GM18951 (cell line): Measurements from ENCODE around the gene ZNF366.

Experiments
- POLR2A ChIP-seq: IDR thresholded peaks from 4 replicates; pipeline ENCODE4 v1.6.1; 2011; ENCODE audit warnings: mild to moderate bottlenecking; ENCODE audit not compliant: insufficient read length, insufficient read depth; ENCODE audit errors: extremely low read depth
- in situ Hi-C: fragments of 300-500 bp; cut with MboI; formaldehyde crosslinking; loops from one replicate; pipeline ENCODE4 v1.12.0; 2022; ENCODE audit warnings: low sequenced_read_pairs, mixed read lengths, inconsistent platforms; ENCODE audit not compliant: unreplicated experiment

ZNF366 gene, protein sequence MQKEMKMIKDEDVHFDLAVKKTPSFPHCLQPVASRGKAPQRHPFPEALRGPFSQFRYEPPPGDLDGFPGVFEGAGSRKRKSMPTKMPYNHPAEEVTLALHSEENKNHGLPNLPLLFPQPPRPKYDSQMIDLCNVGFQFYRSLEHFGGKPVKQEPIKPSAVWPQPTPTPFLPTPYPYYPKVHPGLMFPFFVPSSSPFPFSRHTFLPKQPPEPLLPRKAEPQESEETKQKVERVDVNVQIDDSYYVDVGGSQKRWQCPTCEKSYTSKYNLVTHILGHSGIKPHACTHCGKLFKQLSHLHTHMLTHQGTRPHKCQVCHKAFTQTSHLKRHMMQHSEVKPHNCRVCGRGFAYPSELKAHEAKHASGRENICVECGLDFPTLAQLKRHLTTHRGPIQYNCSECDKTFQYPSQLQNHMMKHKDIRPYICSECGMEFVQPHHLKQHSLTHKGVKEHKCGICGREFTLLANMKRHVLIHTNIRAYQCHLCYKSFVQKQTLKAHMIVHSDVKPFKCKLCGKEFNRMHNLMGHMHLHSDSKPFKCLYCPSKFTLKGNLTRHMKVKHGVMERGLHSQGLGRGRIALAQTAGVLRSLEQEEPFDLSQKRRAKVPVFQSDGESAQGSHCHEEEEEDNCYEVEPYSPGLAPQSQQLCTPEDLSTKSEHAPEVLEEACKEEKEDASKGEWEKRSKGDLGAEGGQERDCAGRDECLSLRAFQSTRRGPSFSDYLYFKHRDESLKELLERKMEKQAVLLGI

DNA sequence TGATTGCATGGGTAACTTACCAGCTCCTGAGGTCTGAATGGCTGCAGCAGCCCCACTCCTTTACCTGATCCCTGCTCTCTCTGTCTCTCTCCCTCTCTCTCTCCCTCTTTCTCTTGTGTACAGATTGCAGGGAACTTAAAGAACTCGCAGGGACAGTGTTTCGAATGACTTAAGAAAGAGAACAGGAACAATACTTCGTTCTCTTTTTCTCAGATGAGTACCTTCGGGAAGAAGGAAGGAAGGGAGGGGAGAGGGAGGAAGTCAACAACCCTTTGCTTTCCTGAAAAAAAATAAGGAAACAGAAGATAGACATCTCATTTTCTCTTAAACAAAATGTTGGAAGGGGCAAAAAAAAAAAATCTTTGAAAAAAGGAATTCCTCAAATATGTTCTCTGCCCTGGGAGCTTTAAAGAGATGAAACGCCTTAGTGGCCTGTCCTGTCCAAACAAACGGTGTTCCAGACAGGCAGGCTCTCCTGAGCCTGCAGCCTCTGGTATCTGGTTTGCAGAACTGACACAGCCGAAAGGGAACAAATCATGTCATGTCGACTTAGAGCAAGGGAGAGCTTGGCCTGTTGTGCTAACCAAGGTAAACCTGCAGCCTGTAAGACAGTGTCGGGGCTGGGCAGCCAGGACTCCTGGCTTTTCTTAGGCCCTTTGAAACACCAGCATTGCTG, at the start of gene ZNF366:
ZNF366 (minus strand) TSS at position 180 of the 676 bp plus-strand sequence. CDS start 45,914 bp downstream, outside the sequence.
- TF ChIP-seq POLR2A = no peak
- in situ Hi-C loops = no loop called here

GRCh38 chr5:72556351-72557166, 49.3 kb upstream of the ZNF366 start:
- no peak for TF ChIP-seq POLR2A
- in situ Hi-C loops = no loop called here

GRCh38 chr5:72555871-72556270, 48.7 kb upstream of the ZNF366 start:
- in situ Hi-C loops = no loop called here
- TF ChIP-seq POLR2A = no peak

- in situ Hi-C loops = no loop called here
- no peak for TF ChIP-seq POLR2A
Measured at GRCh38 chr5:72554897-72555296, 47.7 kb upstream of the ZNF366 start.

GRCh38 chr5:72552041-72552557, 44.9 kb upstream of the ZNF366 start:
- in situ Hi-C loops = no loop called here
- no peak for TF ChIP-seq POLR2A

DNA sequence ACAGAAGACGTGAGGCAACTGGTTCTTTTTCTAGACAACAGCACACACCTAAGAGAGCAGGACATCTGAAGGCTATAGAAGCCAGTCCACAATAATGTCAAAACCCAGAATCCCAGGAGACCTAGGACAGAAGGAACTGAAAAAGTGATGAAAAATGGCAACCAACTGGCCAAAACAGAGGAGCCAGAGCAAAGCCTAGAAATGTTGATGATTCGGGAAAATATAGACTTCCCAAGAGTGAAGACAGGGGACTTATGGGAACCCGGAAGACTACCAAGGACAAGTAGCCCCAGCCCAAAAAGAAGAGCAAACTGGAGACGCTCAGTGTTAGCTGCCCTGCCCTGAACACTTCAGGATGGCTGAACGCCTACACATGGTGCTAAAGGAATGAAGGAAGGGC, 43.4 kb upstream of the ZNF366 start:
- in situ Hi-C loops = no loop called here
- TF ChIP-seq POLR2A = no peak

DNA sequence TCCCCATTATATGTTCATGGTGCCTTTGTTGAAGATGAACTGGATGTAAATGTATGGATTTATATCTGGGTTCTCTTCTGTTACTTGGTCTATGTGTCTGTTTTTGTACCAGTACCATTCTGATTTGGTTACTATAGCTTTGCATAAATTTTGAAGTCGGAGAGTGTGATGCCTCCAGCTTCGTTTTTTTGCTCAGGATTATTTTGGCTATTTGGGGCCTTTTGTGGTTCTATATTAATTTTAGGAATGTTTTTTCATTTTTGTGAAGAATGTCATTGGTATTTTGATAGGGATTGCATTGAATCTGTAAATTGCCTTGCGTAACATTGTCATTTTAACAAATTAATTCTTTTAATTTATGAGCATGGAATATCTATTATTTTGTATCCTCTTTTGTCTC, 36.6 kb upstream of the ZNF366 start:
- in situ Hi-C loops = no loop called here
- no peak for TF ChIP-seq POLR2A

DNA sequence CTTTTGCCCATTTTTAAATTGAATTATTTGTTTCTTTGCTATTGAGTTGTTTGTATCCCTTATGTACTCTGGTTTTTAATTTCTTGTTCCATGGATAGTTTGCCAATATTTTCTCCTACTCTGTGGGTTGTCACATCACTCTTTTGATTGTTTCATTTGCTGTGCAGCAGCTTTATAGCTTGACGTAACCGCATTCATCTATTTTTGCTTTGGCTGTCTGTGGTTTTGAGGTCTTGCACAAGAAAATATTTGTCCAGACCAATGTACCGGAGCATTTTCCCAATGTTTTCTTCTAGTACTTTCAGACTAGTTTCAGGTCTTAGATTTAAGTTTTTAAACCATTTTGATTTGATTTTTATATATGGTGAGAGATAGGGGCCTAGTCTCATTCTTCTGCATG, 36.2 kb upstream of the ZNF366 start:
- in situ Hi-C loops = no loop called here

DNA sequence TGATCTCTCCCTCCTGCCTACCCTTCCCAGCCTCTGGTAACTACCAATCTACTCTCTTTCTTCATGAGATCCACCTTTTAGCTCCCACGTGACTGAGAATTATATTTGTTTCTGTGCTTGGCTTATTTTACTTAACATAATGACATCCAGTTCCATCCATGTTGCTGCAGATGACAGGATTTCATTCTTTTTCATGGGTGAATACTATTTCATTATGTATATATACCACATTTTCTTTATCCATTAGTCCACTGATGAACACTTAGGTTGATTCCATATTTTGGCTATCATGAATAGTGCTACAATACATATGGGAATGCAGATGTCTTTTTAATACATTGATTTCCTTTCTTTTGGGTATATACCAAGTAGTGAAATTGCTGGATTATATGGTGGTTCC, 35.5 kb upstream of the ZNF366 start:
- TF ChIP-seq POLR2A = no peak
- in situ Hi-C loops = no loop called here

More for the DNA sequence above, 36.2 kb upstream of the ZNF366 start:
- TF ChIP-seq POLR2A = no peak

- TF ChIP-seq POLR2A = no peak
- in situ Hi-C loops = no loop called here
Measured at GRCh38 chr5:72541501-72542225, 34.5 kb upstream of the ZNF366 start.

DNA sequence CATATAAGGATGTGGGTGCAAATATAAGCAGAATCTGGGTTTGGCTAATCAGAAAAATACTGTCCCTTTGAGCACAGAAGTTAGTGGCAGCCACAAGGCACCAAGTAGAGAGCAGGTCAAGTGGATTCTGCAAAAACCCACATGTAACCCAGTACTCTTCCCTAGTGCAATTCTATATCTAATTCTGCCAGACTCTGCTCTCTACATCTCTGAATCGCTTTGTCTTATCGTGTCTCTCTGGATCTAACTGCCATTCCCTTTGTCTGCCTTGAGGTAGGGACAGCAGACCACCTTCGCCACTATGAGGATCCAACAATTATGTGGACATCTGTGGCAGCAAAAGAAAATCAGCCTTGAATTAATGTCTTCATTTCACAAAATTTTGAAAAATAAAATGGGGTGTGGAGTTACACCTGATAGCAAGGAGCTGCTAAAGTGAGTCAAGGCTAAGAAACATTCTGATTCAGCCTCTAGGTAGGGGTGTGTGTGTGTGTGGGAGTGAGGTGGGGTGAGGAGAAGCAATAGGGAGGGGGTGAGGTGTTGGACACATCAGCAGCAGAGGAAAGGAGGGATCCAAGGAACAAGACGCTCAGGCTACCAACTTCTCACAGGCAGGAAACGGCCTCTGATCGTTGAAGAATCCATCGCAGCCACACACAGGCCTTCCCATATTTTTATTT, 33.7 kb upstream of the ZNF366 start:
- in situ Hi-C loops = no loop called here

More for the DNA sequence above, 33.7 kb upstream of the ZNF366 start:
- no peak for TF ChIP-seq POLR2A
